ENCODE measurements around the gene PLA2G4F. TPM values are rescaled to one million over a fixed set of nuclear protein-coding genes. Genes with fewer than 3 reads are reported as not detected.

Gene PLA2G4F
- total RNA-seq, 1 experiment from 2014 or later, result not detected

GRCh38 chr15:42201801-42202200 is 45.4 kb upstream of the PLA2G4F start:
- no CpG with 5 or more reads among the region's 1 CpG for WGBS (ENCODE audit: extremely low coverage, insufficient read length, low lambda C conversion rate)

More at GRCh38 chr15:42201801-42202200, 45.4 kb upstream of the PLA2G4F start:
- Histone ChIP-seq H2AFZ (ENCODE audit: low read length) (no peak overlapping the region), H3K79me2 (ENCODE audit: insufficient read depth, low read length) (no peaks in the 10 kb centered on the region), H3K4ac (ENCODE audit: low read depth, low read length) (no peak overlapping the region), H3T11ph (ENCODE audit: low read length) (no peak overlapping the region), H3K79me1 (ENCODE audit: insufficient read depth, low read depth, low read length, poor library complexity, severe bottlenecking) (no peaks in the 10 kb centered on the region), H3K4me1 (ENCODE audit: insufficient read depth, low read length) (no peaks in the 10 kb centered on the region), H2BK120ac (ENCODE audit: low read depth, low read length, poor library complexity, severe bottlenecking) (no peak overlapping the region), H3K4me2 (ENCODE audit: insufficient read depth, insufficient read length, low read length) (no peak overlapping the region), H3K27me3 (ENCODE audit: insufficient read depth, low read length) (no peaks in the 10 kb centered on the region), H2BK15ac (ENCODE audit: low read depth, low read length) (no peak overlapping the region), H3K9ac (ENCODE audit: extremely low read depth, insufficient read length, low read length) (no peak overlapping the region), H3K23me2 (ENCODE audit: insufficient read length, low read depth, low read length, poor library complexity, severe bottlenecking) (no peaks in the 10 kb centered on the region), H3K18ac (ENCODE audit: insufficient read length, low read depth, low read length) (no peak overlapping the region), H2BK20ac (ENCODE audit: low read depth, low read length, poor library complexity, severe bottlenecking) (no peak overlapping the region), H2BK5ac (ENCODE audit: insufficient read length, low read length) (no peak overlapping the region), H2AK5ac (ENCODE audit: insufficient read length, low read length) (no peak overlapping the region), H3K23ac (ENCODE audit: insufficient read length, low read depth, low read length) (no peak overlapping the region), H4K20me1 (ENCODE audit: control insufficient read depth, insufficient read depth, insufficient read length) (no peaks in the 10 kb centered on the region), H4K5ac (ENCODE audit: insufficient read length, low read depth, low read length) (no peak overlapping the region), H4K8ac (replicated peaks; ENCODE audit: insufficient read length, low read depth, low read length) (no peak overlapping the region), H3K27ac (ENCODE audit: insufficient read length, low read depth, low read length) (no peak overlapping the region), H4K91ac (ENCODE audit: insufficient read length, low read depth, low read length) (no peak overlapping the region), H3K14ac (ENCODE audit: insufficient read depth, low read length) (no peak overlapping the region), H3K9me3 (ENCODE audit: control insufficient read depth, low read depth, low read length) (no peaks in the 10 kb centered on the region), H2BK12ac (ENCODE audit: insufficient read length, low read depth, low read length) (no peak overlapping the region), H3K56ac (ENCODE audit: insufficient read length, low read depth, low read length) (no peak overlapping the region)
- TF ChIP-seq CTCF (conservative IDR thresholded peaks at IDR 0.05), result no peak
- peaks cover under 1 to 4% of the 10 kb centered on the region in 2 experiments; a peak in 3 of 4 replicates for H3K4me1 Mint-ChIP-seq
- H3K9me3 Mint-ChIP-seq, result no peaks in the 10 kb centered on the region; a peak in 1 of 5 replicates
- H3K27me3 Mint-ChIP-seq (ENCODE audit: low read depth), result no peaks in the 10 kb centered on the region
- H3K27ac Mint-ChIP-seq, result no peak overlapping the region
- no peak overlapping the region for H3K4me3 Mint-ChIP-seq
- DNase-seq, result no peak
- peaks cover 0 to 24% (median 12%) of the 10 kb centered on the region in 3 experiments; a peak in 6 of 7 replicates for H3K36me3 Mint-ChIP-seq (ENCODE audit: insufficient read depth in 1 of 3, low read depth in 3 of 3)
